ENCODE measurements around the gene MRGPRX3. TPM values are rescaled to one million over a fixed set of nuclear protein-coding genes. Genes with fewer than 3 reads are reported as not detected.
"Not testable (repeated sequence)": the region's sequence is repeated elsewhere in the genome, so short reads cannot be mapped to it uniquely, and the experiment has no call there.

Gene MRGPRX3
- not detected for total RNA-seq

DNA sequence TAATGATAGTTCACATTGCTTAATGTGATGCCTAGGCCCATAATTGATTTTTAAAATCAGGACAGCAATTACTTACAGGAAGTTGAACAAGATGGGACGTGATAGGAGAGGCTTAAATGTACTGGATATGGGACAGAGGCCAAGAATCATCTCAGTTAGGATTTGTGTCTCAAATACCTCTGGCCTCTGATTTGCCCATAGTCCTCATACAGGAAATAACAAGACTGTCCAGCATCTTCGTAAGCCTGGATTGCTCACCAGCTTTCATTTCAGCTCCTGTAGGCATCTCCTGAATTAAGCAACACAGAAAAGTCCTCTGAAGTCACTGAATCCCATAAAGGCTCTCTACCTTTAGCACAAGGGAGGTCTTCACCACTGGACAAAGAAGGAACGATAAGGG lies at the start of gene MRGPRX3:
TSS of gene MRGPRX3 (plus strand) at position 231 of the 400 bp plus-strand sequence. CDS start 4,632 bp downstream, outside the sequence.
- DNase-seq, result no peak

DNA sequence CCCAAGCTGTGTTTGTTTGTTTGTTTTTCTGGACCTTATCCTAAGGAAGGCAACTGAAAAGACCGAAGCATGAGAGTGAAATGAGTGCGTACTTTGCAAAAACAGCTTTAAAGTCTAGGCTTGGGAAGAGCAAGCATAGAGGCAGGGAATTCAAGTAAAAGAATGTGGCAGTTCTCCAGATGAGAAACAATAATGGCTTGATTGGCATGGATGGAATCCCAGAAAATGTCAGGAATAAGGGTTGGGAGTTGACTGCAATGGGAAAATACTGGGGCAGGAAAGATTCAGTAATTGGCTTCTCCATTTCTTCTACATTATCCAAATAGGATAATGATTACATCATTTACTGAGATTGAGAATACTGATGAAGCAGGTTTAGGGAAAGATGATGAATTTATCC lies 44.0 kb upstream of the MRGPRX3 start:
- DNase-seq, result no peak

DNA sequence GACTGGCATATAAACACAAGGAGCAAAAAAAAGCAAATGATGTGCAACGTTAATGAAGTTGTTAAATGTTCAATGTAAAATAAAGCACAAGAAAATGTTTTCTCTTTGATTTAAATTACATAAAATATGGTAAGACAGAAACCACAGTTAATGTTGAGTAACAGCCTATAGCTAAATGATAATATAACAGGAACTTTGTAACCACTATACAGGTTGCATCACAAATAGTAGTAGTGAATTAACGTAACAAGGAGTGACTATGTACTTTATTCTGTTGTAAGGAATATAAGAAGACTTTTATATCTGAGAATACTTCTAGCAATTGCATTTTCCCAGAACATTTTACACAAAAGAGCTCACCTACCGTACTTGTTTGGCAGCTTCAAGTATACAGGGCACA lies 43.4 kb upstream of the MRGPRX3 start:
- DNase-seq, result no peak

DNA sequence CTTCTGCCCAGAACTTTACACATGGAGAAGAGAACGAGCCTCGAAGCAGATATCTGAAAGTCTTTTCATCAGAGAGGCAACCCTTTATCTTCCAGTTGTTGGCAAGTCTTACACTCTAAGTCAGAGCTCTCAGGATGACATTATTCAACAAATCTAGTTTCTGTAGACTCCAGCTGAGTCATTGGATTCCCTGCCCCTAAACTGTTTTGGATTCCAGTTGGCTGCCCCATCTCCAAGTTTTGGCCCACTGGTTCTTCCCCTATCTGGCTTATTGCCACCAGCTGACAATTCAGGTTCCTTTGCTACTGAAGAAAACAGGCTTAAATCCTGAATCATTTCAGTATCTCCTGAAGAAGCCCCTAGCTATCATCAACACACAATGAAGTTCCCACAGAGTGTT lies 40.6 kb upstream of the MRGPRX3 start:
- no peak for DNase-seq

DNA sequence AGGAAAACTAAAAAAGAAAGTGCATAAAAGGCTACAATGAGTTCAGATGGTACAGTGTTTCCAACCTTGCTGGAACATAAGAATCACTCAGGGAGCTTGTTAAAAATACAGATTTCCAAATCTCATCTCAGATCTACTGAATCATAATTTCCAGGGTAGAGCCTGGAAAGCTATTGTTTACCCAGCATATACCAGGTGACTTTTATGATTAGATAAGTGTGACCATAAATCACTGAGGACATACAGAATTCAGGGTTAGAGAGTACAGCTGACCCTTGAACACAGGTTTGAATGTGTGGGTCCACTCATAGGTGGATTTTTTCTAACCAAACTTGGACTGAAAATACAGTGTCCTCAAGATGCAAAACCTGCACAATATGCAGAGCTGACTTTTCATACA lies 38.4 kb upstream of the MRGPRX3 start:
- DNase-seq, result no peak

DNA sequence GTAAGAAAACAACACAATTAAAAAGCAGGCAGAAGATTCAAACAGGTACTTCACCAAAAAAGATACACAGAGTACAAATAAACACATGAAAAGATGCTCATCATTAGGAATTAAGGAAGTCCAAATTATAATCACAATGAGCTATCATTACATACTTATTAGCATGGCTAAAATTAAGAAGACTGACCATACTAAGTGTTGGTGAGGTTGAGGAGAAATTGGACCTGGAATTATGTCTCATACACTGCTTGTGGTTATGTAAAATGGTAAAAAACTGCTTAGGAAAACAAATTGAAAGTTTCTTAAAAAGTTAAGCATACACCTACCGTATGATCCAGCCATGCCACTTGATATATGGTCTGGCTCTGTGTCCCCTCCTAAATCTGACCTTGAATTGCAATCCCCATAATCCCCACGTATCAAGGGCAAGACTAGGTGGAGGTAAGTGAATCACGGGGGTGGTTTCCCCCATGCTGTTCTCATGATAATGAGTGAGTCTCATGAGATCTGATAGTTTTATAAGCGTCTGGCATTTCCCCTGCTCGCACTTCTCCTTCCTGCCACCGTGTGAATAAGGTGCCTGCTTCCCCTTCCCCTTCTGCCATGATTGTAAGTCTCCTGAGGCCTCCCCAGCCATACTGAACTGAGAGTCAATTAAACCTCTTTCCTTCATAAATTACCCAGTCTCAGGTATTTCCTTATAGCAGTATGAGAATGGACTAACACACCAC lies 31.3 kb upstream of the MRGPRX3 start:
- DNase-seq, result no peak

DNA sequence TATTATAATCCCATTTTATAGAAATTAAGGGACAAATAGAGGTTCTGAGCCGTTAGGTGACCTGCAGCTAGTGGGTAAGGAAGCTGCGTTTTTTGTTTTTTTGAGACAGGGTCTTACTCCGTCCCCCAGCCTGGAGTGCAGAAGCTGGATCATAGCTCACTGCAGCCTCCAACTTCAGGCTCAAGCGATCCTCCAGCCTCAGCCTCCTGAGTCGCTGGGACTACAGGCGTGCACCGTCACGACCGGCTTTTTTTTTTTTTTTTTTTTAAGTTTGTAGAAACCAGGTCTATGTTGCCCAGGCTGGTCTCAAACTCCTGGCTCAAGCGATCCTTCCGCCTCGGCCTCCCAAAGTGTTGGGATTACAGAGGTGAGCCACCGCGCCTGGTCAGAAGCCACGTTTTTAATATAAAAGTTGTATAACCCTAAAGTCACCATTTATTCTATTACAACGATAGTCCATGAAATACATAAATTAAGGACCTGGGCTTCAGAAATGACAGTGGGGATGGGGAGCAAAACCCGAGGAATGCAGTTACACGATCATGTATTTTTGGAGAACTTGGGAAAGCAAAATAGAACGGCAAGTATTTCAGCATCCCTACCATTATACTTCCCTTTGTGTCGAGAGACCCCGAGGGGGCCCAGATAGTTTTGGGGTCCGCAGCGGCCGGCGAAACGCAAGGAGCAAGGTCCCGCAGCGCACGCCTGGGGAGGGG lies 27.1 kb upstream of the MRGPRX3 start:
- no peak for DNase-seq

DNA sequence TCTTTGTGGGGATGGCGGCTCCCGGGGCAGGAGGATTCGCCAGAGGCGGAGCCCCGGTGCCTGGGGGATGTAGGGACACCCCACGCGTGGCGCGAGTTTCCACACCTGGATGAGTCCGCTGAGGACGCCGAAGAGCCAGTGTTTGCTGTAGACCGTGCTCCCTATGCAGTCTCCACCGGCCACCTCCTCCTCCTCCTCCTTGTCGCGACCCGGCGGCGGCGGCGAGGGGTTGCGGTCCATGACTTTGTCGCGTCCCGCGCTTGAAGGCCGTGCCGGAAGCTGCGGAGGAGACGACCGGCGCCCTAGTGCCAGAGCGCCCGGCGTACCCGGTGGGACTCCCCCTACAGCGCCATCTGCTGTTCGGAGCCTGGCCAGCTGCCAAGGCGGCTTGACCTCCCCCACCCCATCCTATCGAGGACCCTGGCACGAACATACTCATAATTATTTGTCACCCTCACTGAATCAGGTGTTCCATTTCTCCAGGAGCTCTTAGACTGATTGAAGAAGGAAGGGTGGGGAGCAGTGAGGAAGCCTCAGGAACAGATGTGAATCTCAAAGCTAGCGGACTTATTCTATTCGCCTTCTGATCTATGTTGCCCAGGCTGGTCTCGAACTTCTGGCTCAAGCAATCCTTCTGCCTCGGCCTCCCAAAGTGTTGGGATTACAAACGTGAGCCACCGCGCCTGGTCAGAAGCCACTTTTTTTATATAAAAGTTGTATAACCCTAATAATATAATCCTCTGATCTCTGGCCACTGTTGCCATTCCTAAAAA lies 26.4 kb upstream of the MRGPRX3 start, which contains the start of gene SAAL1:
TSS of gene SAAL1 (minus strand) at position 281 of the 773 bp plus-strand sequence. CDS start at position 240, 41 bp downstream.
- peak; percentile 42 for DNase-seq

DNA sequence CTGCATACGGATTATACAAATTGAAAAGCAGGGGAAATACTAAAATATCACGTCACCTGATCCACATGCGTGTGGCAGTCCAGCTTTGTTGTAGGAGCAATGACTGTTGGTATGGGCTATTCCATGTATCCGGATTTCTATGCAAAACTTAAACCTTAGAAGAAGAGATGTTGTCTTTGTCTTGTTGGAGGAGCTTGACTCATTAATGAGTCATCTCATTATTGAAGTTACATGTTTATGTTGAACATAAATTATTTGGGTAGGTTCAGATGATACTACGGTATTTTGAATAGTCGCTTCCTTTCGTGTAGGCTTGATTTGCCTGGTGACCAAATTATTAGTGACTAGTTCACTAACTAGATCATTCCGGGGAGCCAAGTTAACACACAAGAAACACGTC lies 25.7 kb upstream of the MRGPRX3 start:
- DNase-seq, result no peak

DNA sequence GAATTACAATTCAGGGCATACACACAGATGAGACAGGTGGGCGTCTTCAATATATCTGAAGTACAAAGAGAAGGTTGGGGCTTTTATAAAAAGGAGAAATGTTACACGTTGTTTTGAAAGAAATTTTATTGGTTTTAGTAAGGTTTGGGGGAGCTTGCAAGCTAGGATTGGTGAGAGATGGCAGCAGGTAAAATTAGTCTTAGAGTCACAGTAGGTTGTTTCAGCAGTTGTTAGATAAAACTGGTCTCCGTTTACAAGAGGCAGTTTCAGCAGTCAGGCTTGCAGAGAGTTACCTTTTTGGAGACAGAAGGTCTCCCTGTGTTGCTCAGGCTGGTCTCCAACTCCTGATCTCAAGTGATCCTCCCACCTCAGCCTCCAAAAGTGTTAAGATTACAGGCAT lies 24.1 kb upstream of the MRGPRX3 start:
- no peak for DNase-seq

DNA sequence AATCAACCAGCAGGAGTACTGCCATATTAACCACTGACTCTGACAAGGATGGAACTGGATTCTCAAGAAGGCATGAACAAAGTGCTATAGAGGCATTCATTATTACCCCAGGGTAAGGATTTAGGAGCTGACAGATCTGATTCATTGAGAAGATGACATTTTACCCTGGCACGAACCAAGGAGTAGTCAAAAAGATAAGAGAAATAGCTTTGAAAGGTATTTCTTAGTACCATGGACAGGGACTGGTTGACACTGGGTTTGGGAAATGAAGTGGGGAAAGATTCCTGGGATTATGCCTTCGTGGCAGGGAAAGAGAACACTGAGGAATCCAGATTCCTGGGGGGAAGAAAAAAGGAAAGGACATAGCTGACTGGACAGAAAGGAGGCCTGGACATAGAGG lies 21.4 kb upstream of the MRGPRX3 start:
- DNase-seq, result no peak

DNA sequence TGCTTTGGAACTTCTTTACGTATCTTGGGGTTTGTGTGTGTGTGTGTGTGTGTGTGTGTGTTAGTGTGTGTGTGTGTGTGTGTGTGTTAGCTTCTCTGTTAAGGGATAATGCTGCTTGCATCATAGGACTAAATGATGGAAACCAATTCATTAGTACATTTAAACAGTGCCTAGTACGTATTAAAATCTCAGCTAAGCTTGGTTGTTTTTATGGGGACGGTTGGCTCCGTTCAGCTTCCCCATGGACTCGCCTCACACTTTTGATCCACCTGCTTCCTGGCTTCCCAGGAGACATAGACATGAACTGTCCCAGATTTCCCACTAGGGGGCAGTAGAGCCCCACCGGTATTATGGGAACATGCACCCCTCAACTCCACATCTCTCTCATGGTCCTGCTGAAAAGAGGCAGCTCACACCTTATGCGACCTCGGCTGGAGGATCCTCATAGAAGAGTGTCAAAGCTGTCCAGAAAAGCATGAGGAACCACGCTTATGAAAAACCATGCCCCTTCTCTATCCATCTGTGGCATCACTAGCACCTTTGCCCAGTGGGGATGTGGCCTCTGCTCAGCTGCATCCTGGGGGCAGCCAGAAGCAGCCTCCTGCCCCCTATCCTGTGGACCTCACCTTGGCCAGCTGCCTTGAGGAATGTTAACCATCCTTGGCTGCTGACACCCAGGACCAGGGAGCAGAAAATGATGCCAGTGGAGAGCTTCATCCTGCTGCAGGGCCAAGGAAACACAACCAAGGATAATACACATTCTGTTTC lies 16.8 kb upstream of the MRGPRX3 start:
- DNase-seq, result no peak

DNA sequence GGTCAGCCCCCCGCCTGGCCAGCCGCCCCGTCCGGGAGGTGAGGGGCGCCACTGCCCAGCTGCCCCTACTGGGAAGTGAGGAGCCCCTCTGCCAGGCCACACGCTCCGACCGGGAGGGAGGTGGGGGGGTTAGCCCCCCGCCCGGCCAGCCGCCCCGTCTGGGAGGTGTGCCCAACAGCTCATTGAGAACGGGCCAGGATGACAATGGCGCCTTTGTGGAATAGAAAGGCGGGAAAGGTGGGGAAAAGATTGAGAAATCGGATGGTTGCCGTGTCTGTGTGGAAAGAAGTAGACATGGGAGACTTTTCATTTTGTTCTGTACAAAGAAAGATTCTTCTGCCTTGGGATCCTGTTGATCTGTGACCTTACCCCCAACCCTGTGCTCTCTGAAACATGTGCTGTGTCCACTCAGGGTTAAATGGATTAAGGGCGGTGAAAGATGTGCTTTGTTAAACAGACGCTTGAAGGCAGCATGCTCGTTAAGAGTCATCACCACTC lies 11.0 kb upstream of the MRGPRX3 start:
- not testable (repeated sequence) for DNase-seq

DNA sequence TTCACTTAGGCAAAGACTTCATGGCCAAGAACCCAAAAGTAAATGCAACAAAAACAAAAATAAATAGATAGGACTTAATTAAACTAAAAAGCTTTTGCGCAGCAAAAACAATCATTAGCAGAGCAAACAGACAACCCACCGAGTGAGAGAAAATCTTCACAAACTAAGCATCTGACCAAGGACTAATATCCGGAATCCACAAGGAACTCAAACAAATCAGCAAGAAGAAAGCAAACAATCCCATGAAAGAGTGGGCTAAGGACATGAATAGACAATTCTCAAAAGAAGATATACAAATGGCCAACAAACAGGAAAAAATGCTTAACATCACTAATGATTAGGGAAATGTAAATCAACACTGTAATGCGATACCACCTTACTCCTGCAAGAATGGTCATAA lies 1.3 kb upstream of the MRGPRX3 start:
- DNase-seq, result not testable (repeated sequence)

DNA sequence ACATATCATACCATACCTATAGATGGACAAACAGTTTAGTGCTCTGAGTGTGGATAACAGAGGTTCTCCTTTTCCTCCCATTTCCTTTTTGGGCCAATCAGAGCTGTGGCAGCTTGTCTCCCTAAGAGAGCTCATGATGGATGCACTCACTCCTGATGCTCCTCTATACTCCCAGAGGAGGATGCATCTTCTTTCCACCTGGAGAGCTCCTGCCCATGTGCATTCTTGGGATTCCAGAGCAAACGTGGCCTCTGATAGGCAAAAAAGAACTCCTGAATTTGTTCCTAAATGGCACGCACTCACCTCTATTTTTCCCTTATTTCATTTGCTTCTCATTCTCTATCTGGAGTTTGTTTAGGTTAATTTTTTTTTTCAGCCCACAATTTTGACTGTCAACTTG lies 2.9 kb downstream of the MRGPRX3 start:
- DNase-seq, result no peak

DNA sequence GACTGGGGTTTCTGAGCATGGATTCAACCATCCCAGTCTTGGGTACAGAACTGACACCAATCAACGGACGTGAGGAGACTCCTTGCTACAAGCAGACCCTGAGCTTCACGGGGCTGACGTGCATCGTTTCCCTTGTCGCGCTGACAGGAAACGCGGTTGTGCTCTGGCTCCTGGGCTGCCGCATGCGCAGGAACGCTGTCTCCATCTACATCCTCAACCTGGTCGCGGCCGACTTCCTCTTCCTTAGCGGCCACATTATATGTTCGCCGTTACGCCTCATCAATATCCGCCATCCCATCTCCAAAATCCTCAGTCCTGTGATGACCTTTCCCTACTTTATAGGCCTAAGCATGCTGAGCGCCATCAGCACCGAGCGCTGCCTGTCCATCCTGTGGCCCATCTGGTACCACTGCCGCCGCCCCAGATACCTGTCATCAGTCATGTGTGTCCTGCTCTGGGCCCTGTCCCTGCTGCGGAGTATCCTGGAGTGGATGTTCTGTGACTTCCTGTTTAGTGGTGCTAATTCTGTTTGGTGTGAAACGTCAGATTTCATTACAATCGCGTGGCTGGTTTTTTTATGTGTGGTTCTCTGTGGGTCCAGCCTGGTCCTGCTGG lies 4.9 kb downstream of the MRGPRX3 start:
- DNase-seq, result no peak

DNA sequence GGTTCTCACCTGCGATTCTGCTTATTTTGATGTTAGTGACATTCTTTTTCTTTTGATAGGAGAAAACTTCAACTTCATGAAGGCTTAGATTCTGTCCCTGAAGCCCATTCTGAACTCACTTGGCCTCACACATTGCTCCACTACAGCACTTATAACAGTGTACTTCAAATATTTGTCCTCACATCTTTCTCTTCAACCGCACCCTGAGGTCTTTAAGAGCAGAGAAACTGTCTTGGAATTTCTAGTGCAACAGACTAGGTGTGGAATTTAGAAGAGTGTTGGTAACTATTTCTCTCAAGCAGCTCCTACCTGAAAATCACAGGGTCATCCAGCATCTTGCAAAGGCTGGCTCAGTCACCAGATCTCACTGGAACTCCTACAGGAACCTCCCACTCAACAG lies 7.8 kb downstream of the MRGPRX3 start:
- no peak for DNase-seq

DNA sequence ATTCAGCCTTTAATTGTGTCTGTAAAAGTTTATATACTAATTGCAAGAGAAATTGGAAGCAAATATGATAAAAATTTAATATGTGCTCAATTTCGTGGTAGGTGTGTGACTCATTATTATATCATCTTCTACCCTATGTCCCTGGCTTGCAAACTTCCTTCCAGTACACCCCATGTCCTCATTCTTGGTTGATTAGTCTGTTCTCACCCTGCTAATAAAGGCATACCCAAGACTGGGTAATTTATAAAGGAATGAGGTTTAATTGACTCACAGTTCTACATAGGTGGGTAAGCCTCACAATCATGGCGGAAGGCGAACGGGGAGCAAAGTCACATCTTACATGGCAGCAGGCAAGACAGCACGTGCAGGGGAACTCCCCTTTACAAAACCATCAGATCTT lies 11.9 kb downstream of the MRGPRX3 start:
- DNase-seq, result no peak

DNA sequence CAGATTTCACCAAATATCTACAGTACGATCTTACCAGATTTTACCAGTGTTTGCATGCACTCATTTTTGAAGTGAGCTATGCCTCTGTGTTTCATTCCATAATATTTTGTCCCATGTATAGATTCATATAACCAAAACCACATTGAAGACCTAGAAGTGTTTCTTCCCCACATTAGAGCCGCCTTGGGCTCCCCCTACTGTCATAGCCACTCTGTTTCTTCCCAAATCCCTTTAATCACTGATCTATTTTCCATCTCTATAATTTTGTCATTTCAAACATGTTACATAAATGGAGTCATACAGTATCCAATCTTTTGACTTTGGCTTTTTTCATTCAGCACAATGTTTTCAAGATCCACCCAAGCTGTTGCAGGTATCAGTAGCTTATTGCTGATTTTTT lies 12.7 kb downstream of the MRGPRX3 start:
- no peak for DNase-seq

DNA sequence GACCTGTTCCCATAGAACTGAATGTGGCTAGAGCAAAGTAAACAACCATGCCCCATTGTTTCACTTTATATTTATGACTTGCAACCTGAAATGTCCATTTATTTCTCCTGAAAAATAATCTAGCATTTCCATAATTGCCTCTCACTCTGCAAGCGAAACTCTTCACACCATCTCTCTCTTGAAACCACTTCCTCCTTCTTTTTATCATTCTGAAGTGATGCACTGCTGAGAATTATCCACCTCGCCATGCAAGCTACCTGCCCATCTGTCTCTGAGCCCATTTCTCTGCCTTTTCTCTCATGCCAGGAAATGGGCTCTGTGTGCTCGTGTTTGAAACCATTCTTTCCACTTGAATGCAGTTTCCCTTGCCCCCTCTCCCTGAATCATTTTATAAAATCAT lies 13.5 kb downstream of the MRGPRX3 start:
- no peak for DNase-seq

DNA sequence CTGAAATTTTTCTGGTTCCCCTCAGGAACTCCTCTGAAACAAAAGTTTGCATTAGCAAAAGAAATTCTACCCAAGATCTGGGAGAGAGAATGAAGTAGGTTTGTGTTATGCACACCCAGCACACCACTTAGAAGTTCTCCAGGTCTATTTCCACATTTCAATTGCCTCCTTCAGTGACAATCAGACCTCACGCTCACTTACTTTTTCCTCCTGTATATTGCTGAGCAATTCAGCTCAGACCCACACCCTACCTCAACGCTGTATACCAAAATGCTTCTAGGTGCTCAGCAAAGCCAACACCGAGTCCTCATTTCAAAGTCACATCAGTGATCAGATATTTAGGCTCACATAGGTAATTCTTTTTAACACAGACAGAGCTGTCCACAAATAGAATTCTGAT lies 19.2 kb downstream of the MRGPRX3 start:
- DNase-seq, result no peak

DNA sequence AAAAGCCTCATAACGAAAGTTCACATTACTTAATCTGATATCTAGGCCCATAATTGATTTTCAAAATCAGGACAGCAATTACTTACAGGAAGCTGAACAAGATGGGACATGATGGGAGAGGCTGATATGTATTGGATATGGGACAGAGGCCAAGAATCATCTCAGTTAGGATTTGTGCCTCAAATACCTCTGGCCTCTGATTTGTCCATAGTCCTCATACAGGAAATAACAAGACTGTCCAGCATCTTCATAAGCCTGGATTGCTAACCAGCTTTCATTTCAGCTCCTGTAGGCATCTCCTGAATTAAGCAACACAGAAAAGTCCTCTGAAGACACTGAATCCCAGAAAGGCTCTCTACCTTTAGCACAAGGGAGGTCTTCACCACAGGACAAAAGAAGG lies 36.0 kb downstream of the MRGPRX3 start:
- DNase-seq, result no peak

All from skin of body (tissue), 2 donors.